ENCODE measurements around the gene ASTN2. TPM values are rescaled to one million over a fixed set of nuclear protein-coding genes. Genes with fewer than 3 reads are reported as not detected.

Gene ASTN2
- total RNA-seq, 1 experiment from 2014 or later: 4.8 TPM

DNA sequence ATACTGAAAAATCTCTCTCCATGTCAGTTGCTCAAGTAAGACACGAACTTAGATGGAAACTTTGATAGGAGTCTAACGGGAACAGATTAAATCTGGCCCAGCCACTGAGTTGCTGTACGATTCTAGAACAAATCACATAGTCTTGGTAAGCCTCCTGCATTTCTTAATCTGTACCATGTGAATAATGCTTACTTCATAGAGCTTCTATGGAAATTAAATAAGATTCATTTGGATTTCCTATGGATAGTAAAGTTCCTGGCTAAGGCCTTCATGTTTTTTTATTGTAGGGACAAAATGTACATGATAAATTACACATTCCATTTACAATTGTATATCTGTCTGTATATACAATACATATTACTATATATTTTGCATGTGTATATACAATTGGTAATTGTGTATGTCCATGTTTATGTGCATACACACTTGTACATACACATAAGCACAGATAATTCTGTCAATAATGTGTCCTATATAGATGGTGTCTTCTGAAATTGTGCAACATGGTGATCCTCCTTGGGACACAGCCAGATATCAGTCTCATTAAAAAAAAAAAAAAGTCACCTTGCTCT is 397.4 kb downstream of the ASTN2 start:
- RAD21 ChIA-PET (ENCODE audit: low non-redundant PET in 1 of 2, low total read pairs in 2 of 2, uncharacterized antibody in 2 of 2, unreplicated experiment in 2 of 2): no interaction called here

More for the DNA sequence above, 397.4 kb downstream of the ASTN2 start:
- Histone ChIP-seq H3K9ac (ENCODE audit: low read length) (no peak overlapping the region), H3K27me3 (ENCODE audit: insufficient read depth, low read length) (no peaks in the 10 kb centered on the region), H3K27ac (ENCODE audit: low read depth, low read length) (no peak overlapping the region), H4K20me1 (ENCODE audit: insufficient read depth) (no peaks in the 10 kb centered on the region), H3K4me2 (ENCODE audit: low read length) (no peak overlapping the region), H3K4me3 (replicated peaks in 1 of 2; ENCODE audit: low read depth in 1 of 2, low read length in 2 of 2) (no peak overlapping the region), H3K36me3 (ENCODE audit: control insufficient read depth in 1 of 2, insufficient read depth in 2 of 2, low read length in 2 of 2) (no peaks in the 10 kb centered on the region), H3K9me2 (ENCODE audit: insufficient read depth) (no peaks in the 10 kb centered on the region), H3K9me3 (ENCODE audit: control insufficient read depth in 1 of 2, insufficient read depth in 1 of 2, low read depth in 1 of 2, low read length in 2 of 2) (no peaks in the 10 kb centered on the region), H2AFZ (ENCODE audit: low read depth, low read length, poor library complexity, severe bottlenecking) (no peak overlapping the region), H3K4me1 (ENCODE audit: control insufficient read depth in 1 of 2, insufficient read depth in 2 of 2, low read length in 2 of 2) (no peaks in the 10 kb centered on the region), H3K79me2 (ENCODE audit: insufficient read depth, low read length) (no peaks in the 10 kb centered on the region)
- TF ChIP-seq, protein P1, sequence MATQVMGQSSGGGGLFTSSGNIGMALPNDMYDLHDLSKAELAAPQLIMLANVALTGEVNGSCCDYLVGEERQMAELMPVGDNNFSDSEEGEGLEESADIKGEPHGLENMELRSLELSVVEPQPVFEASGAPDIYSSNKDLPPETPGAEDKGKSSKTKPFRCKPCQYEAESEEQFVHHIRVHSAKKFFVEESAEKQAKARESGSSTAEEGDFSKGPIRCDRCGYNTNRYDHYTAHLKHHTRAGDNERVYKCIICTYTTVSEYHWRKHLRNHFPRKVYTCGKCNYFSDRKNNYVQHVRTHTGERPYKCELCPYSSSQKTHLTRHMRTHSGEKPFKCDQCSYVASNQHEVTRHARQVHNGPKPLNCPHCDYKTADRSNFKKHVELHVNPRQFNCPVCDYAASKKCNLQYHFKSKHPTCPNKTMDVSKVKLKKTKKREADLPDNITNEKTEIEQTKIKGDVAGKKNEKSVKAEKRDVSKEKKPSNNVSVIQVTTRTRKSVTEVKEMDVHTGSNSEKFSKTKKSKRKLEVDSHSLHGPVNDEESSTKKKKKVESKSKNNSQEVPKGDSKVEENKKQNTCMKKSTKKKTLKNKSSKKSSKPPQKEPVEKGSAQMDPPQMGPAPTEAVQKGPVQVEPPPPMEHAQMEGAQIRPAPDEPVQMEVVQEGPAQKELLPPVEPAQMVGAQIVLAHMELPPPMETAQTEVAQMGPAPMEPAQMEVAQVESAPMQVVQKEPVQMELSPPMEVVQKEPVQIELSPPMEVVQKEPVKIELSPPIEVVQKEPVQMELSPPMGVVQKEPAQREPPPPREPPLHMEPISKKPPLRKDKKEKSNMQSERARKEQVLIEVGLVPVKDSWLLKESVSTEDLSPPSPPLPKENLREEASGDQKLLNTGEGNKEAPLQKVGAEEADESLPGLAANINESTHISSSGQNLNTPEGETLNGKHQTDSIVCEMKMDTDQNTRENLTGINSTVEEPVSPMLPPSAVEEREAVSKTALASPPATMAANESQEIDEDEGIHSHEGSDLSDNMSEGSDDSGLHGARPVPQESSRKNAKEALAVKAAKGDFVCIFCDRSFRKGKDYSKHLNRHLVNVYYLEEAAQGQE (IDR thresholded peaks at IDR 0.05; ENCODE audit: low read depth): no peak
- TF ChIP-seq SIN3A (IDR thresholded peaks at IDR 0.05; ENCODE audit: low read depth) (no peak), EZH2 (IDR thresholded peaks at IDR 0.05) (no peak), TCF7L2 (IDR thresholded peaks at IDR 0.05; ENCODE audit: borderline replicate concordance, extremely low read depth, insufficient read depth, insufficient read length) (no peak)
- TF ChIP-seq, protein P2, sequence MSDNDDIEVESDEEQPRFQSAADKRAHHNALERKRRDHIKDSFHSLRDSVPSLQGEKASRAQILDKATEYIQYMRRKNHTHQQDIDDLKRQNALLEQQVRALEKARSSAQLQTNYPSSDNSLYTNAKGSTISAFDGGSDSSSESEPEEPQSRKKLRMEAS (IDR thresholded peaks at IDR 0.05): no peak
- ATAC-seq (no peak), DNase-seq (ENCODE audit: low read depth, low spot score) (no peak)
- POLR2A ChIA-PET: no interaction called here
- no TSS peak for BruUV-seq (replicated peaks)
- CTCF ChIA-PET: no interaction called here
- intact Hi-C loops (cut with micrococcal nuclease): no loop called here
